Measurements from ENCODE around the gene ATP1A3. TPM values are rescaled to one million over a fixed set of nuclear protein-coding genes. Genes with fewer than 3 reads are reported as not detected.

ATP1A3 gene
- total RNA-seq, 1 experiment from 2014 or later, result not detected

GRCh38 chr19:41929536-41930071, 64.4 kb downstream of the ATP1A3 start:
- DNase-seq, result no peak
- Histone ChIP-seq H3K27me3 (peaks cover 68% of the 10 kb centered on the region), H3K36me3 (no peaks in the 10 kb centered on the region), H3K4me3 (no peak overlapping the region), H3K9me3 (no peaks in the 10 kb centered on the region)

GRCh38 chr19:41928754-41929535, 65.1 kb downstream of the ATP1A3 start:
- Histone ChIP-seq H3K9me3 (no peaks in the 10 kb centered on the region), H3K27me3 (peaks cover 69% of the 10 kb centered on the region), H3K4me3 (no peak overlapping the region), H3K36me3 (no peaks in the 10 kb centered on the region)
- no peak for DNase-seq

DNA sequence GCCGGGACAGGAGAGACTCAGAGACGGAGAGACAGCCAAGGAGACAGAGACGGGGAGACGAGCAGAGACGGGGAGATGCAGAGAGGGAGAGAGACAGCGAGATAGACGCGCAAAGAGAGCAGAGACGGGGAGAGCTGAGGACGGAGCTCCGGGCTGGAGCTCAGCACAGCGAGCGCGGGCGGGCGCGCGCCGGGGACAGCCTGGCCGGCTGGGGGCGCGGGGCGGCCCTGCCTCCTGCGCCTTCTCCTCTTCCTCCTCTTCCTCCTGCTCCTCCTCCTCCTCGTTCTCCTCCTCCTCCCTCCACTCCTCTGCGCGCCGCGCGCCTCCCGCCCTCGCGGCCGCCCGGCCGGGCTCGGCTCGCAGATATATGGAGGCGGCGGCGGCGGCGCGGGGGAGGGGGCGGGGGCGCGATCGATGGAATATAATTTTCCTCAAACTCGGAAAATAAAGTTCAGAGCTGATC, 65.8 kb downstream of the ATP1A3 start, which contains the start of gene ERFL:
Gene ERFL (minus strand): TSS at position 229 of the 463 bp plus-strand sequence. CDS start 15,530 bp downstream, outside the sequence.
- no peak within 1 kb of the TSS; the same call in 1 of the 2 replicates for H3K4me3 ChIP-seq
- peaks cover 65% of the 10 kb centered on the region for H3K27me3 ChIP-seq
- peak; percentile 31 for DNase-seq
- no peaks in the 10 kb centered on the region for H3K36me3 ChIP-seq
- H3K9me3 ChIP-seq, result no peaks in the 10 kb centered on the region

DNA sequence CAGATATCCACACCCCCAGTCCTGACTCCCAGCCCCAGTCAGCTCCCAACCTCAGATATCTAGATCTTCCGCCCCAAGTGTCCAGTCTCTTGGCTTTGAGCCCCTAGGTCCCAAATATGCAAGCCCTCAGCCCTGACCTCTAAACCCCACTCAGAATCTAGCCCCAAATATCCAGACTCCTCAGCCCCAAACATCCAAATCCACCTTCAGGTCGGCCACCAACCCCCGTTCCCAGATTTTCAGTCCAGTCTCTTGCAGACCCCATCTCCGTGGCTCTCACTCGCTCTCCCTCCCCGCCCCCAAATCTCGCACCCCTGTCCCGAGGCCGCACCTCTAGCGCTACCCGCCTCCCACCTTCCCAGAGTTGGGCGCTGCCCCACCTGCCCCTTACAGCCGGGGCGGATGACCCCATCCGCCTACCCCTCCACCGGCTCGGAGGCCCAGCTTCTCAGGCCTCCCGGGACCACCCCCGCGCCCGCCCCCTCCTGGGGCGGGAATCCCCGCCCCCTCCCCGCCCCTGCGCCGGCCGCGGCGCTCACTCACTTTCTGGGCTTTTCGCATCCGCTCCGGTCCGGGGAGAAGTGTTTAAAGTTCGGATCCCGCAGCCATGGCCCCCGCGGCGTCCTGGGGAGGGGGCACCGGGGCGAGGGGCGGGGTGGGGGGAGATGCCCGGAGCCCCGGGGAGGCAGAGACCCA, 66.4 kb downstream of the ATP1A3 start:
- no peak for DNase-seq
- H3K4me3 ChIP-seq, result no peak overlapping the region
- peaks cover 65% of the 10 kb centered on the region for H3K27me3 ChIP-seq
- no peaks in the 10 kb centered on the region for H3K36me3 ChIP-seq
- H3K9me3 ChIP-seq, result no peaks in the 10 kb centered on the region

GRCh38 chr19:41926763-41927496, 67.1 kb downstream of the ATP1A3 start:
- no peak for DNase-seq
- no peaks in the 10 kb centered on the region for H3K36me3 ChIP-seq
- H3K27me3 ChIP-seq, result peaks cover 70% of the 10 kb centered on the region
- H3K9me3 ChIP-seq, result no peaks in the 10 kb centered on the region
- no peak overlapping the region for H3K4me3 ChIP-seq

DNA sequence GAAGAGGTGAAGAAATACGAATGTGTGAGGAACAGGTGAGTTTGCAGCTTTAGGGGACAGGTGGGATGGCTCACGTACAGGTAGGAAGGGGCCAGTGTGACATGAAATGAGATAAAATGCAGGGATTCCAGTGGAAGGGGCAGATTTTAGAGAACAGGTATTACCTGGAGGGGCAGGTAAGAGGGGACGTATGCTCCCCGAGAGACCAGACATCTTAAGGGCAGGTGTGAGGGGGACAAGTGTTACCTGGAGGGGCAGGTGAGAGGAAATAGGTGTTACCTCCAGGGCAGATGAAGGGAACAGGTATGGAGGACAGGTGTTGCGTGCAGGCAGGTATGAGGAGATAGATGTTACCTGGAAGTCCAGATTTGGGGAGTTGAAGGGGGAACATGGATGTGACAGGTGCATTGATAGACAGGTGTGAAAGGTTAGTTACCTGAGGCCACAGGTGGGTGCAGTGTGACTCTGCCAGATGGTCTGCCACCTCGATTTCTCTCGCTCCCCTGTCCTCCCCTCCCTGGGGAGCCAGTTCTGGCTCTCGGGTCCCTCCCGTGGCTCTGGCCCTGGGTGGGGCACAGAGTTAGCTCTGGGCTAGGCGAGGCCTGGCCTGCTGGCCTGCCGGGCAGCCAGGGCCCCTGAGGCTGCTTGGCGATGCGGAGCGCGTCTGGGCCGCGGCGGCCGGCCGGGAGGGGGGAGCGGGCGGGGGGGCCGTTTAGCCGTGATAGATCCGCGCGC, 67.8 kb downstream of the ATP1A3 start:
- no peaks in the 10 kb centered on the region for H3K36me3 ChIP-seq
- no peaks in the 10 kb centered on the region for H3K9me3 ChIP-seq
- no peak for DNase-seq
- no peak overlapping the region for H3K4me3 ChIP-seq
- peaks cover 65% of the 10 kb centered on the region for H3K27me3 ChIP-seq

DNA sequence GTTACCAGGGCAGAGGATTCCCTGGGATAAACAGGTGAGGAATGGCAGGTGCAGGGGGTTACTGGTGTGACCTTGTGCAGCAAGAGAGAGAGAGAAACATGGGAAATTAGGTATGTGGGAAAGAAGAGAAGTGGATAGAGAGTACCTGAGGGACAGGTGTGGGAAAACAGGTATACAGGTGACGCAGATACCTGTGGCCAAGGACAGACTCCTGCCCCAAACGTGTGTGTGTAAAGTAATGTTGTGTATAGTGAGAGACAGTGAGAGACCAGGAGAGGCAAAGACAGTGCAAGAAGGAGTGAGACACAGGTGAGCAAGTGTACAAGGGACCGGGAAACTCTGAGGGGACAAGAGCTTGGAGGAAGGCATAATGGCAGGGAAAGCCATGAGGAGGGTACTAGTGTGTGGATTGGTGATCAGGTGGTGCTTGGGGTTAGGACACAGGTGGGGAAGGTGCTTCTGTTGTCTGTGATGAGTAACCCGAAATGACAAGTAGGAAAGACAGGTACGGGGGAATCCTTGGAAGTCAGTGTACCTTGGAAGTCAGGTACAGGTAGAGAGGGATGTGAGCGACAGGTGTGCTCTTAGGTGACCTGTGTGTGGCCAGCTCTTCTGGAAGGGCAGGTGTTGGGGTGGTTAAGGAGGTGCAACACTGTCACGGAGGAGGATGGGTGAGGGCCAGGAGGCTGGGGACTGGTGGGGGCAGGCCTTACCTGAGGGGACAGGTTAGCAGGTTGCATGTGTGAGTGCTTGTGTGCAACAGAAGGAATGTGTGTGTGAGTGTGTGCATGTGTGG, 68.6 kb downstream of the ATP1A3 start:
- Histone ChIP-seq H3K4me3 (no peak overlapping the region), H3K27me3 (peaks cover 57% of the 10 kb centered on the region), H3K36me3 (no peaks in the 10 kb centered on the region), H3K9me3 (no peaks in the 10 kb centered on the region)
- DNase-seq, result no peak

DNA sequence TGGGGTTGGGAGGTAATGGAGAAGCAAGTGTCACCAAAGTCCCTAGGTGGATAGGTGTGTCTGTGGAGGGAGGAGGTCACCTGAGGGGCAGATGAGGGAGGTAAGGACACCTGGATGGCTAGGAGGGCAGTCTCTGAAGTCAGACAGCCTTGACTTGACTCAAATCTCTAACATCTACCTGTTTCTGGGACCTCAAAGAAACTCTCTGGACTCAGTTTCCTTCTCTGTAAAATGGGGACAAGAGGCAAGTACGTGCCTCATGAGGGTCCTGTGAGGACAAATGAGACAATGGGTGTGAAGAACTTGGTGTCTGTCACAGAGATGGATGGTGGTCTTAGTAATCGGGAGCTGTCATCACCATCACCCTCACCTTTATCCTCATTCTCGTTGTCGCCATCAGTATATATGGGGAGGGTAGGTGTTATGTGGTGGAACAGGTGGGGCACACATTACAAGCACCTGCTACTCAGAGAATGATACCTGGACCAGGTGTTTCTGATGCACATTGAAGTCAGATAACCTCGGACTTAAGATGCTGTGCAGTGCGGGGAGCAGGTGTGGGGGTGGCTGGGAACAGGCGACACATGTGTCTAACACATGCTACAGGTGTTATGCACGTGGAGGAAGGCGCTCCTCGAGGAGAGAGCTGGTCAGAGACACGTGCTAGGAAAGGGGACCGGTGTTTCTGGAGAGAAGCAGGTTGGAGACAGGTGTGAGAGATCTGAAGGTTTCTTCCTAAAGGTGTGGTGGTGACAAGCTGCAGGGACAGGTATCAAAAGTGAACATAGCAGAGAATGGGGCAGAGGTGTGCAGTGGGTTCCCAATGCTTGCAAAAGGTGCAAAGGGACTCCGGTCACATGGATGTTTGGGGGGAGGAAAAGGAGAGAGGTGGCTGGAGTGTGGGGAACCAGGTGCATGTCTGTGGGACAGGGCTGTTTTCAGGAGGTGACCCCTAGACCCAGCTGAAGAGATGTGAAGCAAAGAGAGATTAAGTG, 69.6 kb downstream of the ATP1A3 start:
- Histone ChIP-seq H3K4me3 (no peak overlapping the region), H3K27me3 (peaks cover 47% of the 10 kb centered on the region), H3K36me3 (no peaks in the 10 kb centered on the region), H3K9me3 (no peaks in the 10 kb centered on the region)
- no peak for DNase-seq

DNA sequence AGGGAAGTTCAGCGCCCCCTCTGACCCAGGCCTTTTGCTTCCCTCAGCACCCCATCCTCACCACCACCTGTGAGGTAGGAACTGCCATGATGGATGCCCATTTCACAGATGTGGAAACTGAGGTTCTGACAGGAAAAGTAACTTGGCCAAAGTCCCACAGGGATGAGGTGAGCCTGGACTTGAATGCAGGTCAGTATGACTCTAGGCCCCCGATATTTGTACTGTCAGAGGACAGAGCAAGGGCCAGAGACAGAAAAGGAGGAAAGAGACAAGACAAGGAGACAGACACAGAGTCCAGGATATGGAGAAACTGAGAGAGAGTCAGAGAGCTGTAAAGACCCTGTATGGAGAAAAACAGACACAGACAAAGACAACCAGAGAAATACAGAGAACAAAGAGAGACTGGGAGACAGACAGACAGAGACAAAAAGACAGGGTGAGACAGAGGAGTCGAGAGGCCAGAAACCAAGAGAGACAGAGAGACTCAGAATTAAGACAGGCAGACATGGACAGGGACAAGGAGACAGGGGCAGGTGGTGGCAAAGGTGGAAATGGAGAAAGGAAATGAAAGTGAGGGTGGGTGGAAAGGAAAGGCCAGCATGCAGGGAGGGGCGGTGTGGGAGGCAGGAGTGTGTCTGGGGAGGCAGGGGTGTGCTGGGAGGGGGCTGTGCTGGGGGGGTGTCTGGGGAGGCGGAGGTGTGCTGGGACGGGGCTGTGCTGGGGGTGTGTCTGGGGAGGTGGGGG, 70.8 kb downstream of the ATP1A3 start:
- no peak for DNase-seq

GRCh38 chr19:41922585-41922984, 71.4 kb downstream of the ATP1A3 start:
- no peaks in the 10 kb centered on the region for H3K36me3 ChIP-seq
- DNase-seq, result no peak
- H3K9me3 ChIP-seq, result peaks cover 2% of the 10 kb centered on the region
- peaks cover 41% of the 10 kb centered on the region for H3K27me3 ChIP-seq
- H3K4me3 ChIP-seq, result no peak overlapping the region

More for the DNA sequence above, 70.8 kb downstream of the ATP1A3 start:
- Histone ChIP-seq H3K27me3 (peaks cover 39% of the 10 kb centered on the region), H3K4me3 (no peak overlapping the region), H3K9me3 (peaks cover 2% of the 10 kb centered on the region), H3K36me3 (no peaks in the 10 kb centered on the region)

DNA sequence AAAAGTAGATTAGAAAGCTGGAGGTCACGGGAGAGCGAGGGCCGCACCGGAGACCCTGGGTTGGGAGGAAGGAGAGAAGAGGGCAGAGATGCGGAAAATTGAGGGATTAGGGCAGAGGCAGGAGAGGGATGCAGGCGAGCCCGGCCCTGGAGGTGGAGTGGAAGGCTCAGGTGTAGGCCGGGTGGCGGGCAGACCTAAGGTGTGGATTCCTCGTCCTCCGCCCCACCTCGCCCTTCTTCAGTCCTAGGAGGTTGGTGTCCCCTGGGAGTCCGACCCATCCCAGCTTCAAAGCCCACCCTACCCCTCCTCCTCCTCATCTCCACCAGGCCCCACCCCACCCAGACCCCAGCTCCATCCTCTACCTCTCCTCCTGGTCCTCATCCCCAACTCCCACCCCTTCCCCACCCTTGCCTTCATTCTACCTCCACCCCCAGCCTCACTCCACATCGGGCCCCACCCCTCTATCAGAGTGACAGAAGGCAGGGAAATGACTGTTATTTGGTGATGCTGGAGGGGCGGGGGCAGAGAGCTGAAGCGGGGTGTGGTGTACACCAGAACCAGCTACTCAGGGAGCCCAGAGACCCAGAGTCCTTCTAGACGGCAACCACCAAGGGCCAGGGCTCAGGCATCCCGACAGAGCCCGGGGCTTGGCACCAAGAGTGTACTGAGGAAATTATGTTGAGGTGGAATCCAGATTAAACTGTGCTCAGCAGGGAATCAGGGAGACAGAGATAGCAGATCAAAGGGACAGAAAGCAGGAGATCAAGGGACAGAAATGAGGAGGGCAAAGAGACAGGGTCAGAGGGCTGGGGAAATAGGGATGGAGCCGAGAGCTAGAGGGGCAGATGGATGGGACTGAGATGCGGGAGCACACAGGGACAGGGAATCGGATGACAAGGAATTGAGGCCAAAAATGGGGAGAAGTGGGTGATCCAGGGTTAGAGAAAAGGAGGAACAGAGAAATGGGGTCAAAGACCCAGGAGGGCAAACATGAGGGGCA, 72.2 kb downstream of the ATP1A3 start:
- H3K4me3 ChIP-seq, result no peak overlapping the region
- no peaks in the 10 kb centered on the region for H3K36me3 ChIP-seq
- peaks cover 2% of the 10 kb centered on the region for H3K9me3 ChIP-seq
- no peak for DNase-seq
- H3K27me3 ChIP-seq, result peaks cover 38% of the 10 kb centered on the region

- Histone ChIP-seq H3K9me3 (peaks cover 2% of the 10 kb centered on the region), H3K27me3 (peaks cover 41% of the 10 kb centered on the region), H3K36me3 (no peaks in the 10 kb centered on the region), H3K4me3 (no peak overlapping the region)
- DNase-seq, result no peak
Measured at GRCh38 chr19:41920882-41921576, 73.0 kb downstream of the ATP1A3 start.
